Natural killer cell (primary cell): ENCODE measurements around the gene CHCHD10. TPM values are rescaled to one million over a fixed set of nuclear protein-coding genes. Genes with fewer than 3 reads are reported as not detected.

Source experiments
- ATAC-seq, 3 donors: fragments of 150-1000 bp in 2 of 3; fragments of 200-7000 bp in 1 of 3; cut with Tn5 transposase; 1 replicate in 1 of 3; 2 replicates in 2 of 3; pipeline ENCODE4 v1.10.0; 2021; ENCODE audit warnings: mild to moderate bottlenecking in 2 of 3, moderate library complexity in 2 of 3
- DNase-seq, 2 donors: peaks; one replicate each; pipeline versions ENCODE4 v3.0.0 to v3.0.0-alpha.2; 2013 to 2021; ENCODE audit warnings: mixed read lengths in 1 of 2
- H3K27ac ChIP-seq: one replicate; pipeline ENCODE4 v1.5.1; 2013; ENCODE audit warnings: mild to moderate bottlenecking, low read length
- H3K27me3 ChIP-seq: one replicate; pipeline ENCODE4 v1.6.1; 2013; ENCODE audit warnings: low read length; ENCODE audit not compliant: control insufficient read depth, insufficient read depth
- H3K36me3 ChIP-seq: one replicate; pipeline ENCODE4 v1.6.1; 2013; ENCODE audit warnings: low read length; ENCODE audit not compliant: control insufficient read depth, insufficient read depth
- H3K4me1 ChIP-seq: one replicate; pipeline ENCODE4 v1.6.1; 2013; ENCODE audit warnings: low read length; ENCODE audit not compliant: control insufficient read depth, insufficient read depth
- H3K4me3 ChIP-seq: one replicate; pipeline ENCODE4 v1.5.1; 2013; ENCODE audit warnings: low read length
- H3K9me3 ChIP-seq: one replicate; pipeline ENCODE4 v1.6.1; 2013; ENCODE audit warnings: low read length; ENCODE audit not compliant: control insufficient read depth, insufficient read depth
- H3K27ac Mint-ChIP-seq, 2 donors: one replicate each; pipeline ENCODE4 v1.8.0; 2022; ENCODE audit warnings: mild to moderate bottlenecking in 2 of 2, mixed read lengths in 2 of 2, moderate library complexity in 1 of 2
- H3K27me3 Mint-ChIP-seq, 2 donors: one replicate each; pipeline ENCODE4 v1.8.0; 2022; ENCODE audit warnings: low read depth in 2 of 2, mixed read lengths in 2 of 2
- H3K36me3 Mint-ChIP-seq: one replicate; pipeline ENCODE4 v1.8.0; 2022; ENCODE audit warnings: mixed read lengths
- H3K4me1 Mint-ChIP-seq, 2 donors: one replicate each; pipeline ENCODE4 v1.8.0; 2022; ENCODE audit warnings: mixed read lengths in 2 of 2
- H3K4me3 Mint-ChIP-seq: one replicate; pipeline ENCODE4 v1.8.0; 2022; ENCODE audit warnings: mild to moderate bottlenecking, moderate library complexity, mixed read lengths
- H3K9me3 Mint-ChIP-seq, 2 donors: one replicate each; pipeline ENCODE4 v1.8.0; 2022; ENCODE audit warnings: mixed read lengths in 2 of 2
- CTCF ChIP-seq: fragments of 200-600 bp; IDR thresholded peaks from one replicate; pipeline ENCODE4 v1.8.0; 2022; ENCODE audit warnings: antibody characterized with exemption
- WGBS: methylation state at CpG from one replicate; pipeline ENCODE4 v1.1.7; 2013; ENCODE audit warnings: missing lambda C conversion rate; ENCODE audit not compliant: insufficient coverage; 5-methylcytosine and 5-hydroxymethylcytosine counted together
- intact Hi-C: fragments of 100-400 bp; cut with micrococcal nuclease; formaldehyde crosslinking; loops from one replicate; pipeline ENCODE4 v1.14.2; 2022
- total RNA-seq, 4 donors: library from RNA; stranded (reverse); fragments of 120-200 nt in 1 of 4; gene quantifications; one replicate each; pipeline versions ENCODE4 v1.2.3 to v1.2.4, GENCODE V29; 2013 to 2022

The CHCHD10 gene
- total RNA-seq, 3 donors from 2014 or later (not counting 1 experiment from before 2014, with no cell fraction given): 9.3 to 22.5 (median 13.8) TPM

GRCh38 chr22:23800297-23801237, 32.8 kb upstream of the CHCHD10 start:
- H3K4me1 Mint-ChIP-seq: peaks cover 0 to 11% of the 10 kb centered on the region in 2 donors
- peaks cover 23% of the 10 kb centered on the region for H3K4me1 ChIP-seq
- H3K27me3 ChIP-seq: no peaks in the 10 kb centered on the region
- 78% methylated on average over 18 of the region's 18 CpGs for WGBS
- DNase-seq (no peak), ATAC-seq (no peak)
- H3K36me3 ChIP-seq: peaks cover 60% of the 10 kb centered on the region
- no peaks in the 10 kb centered on the region for H3K9me3 ChIP-seq
- no peaks in the 10 kb centered on the region for H3K9me3 Mint-ChIP-seq
- peak overlapping the region; percentile 57 for H3K27ac ChIP-seq
- no peak overlapping the region for H3K4me3 Mint-ChIP-seq
- no peaks in the 10 kb centered on the region for H3K36me3 Mint-ChIP-seq
- no peak overlapping the region for H3K27ac Mint-ChIP-seq
- intact Hi-C loops: no loop called here
- TF ChIP-seq CTCF: no peak
- H3K27me3 Mint-ChIP-seq: no peaks in the 10 kb centered on the region
- no peak overlapping the region for H3K4me3 ChIP-seq

- Mint-ChIP-seq H3K4me1 (peaks cover 18 to 19% of the 10 kb centered on the region in 2 donors), H3K9me3 (no peaks in the 10 kb centered on the region), H3K27ac (no peak overlapping the region), H3K27me3 (no peaks in the 10 kb centered on the region), H3K4me3 (no peak overlapping the region), H3K36me3 (peaks cover 6% of the 10 kb centered on the region)
- no peaks in the 10 kb centered on the region for H3K9me3 ChIP-seq
- peaks cover 51% of the 10 kb centered on the region for H3K36me3 ChIP-seq
- no peak overlapping the region for H3K4me3 ChIP-seq
- 87% methylated on average over 5 of the region's 5 CpGs for WGBS
- ATAC-seq (no peak), DNase-seq (no peak)
- H3K27me3 ChIP-seq: no peaks in the 10 kb centered on the region
- no peak overlapping the region for H3K27ac ChIP-seq
- TF ChIP-seq CTCF: no peak
- intact Hi-C loops: no loop called here
- H3K4me1 ChIP-seq: peaks cover 13% of the 10 kb centered on the region
Measured at GRCh38 chr22:23796461-23796860, 28.7 kb upstream of the CHCHD10 start.

- Histone ChIP-seq H3K4me1 (peaks cover 1% of the 10 kb centered on the region), H3K4me3 (no peak overlapping the region), H3K36me3 (peaks cover 39% of the 10 kb centered on the region), H3K27ac (no peak overlapping the region), H3K9me3 (no peaks in the 10 kb centered on the region), H3K27me3 (no peaks in the 10 kb centered on the region)
- H3K4me1 Mint-ChIP-seq: peaks cover 27 to 28% of the 10 kb centered on the region in 2 donors
- no peak for TF ChIP-seq CTCF
- H3K4me3 Mint-ChIP-seq: no peak overlapping the region
- H3K36me3 Mint-ChIP-seq: peaks cover 6% of the 10 kb centered on the region
- 97% methylated on average over 7 of the region's 8 CpGs for WGBS
- H3K27me3 Mint-ChIP-seq: no peaks in the 10 kb centered on the region
- intact Hi-C loops: no loop called here
- no peaks in the 10 kb centered on the region for H3K9me3 Mint-ChIP-seq
- DNase-seq (no peak), ATAC-seq (no peak)
- H3K27ac Mint-ChIP-seq: peak overlapping the region; percentile 31 to 40
Measured at GRCh38 chr22:23793326-23793725, 25.6 kb upstream of the CHCHD10 start.
